Measurements from ENCODE around the gene KIF1C.

DNA sequence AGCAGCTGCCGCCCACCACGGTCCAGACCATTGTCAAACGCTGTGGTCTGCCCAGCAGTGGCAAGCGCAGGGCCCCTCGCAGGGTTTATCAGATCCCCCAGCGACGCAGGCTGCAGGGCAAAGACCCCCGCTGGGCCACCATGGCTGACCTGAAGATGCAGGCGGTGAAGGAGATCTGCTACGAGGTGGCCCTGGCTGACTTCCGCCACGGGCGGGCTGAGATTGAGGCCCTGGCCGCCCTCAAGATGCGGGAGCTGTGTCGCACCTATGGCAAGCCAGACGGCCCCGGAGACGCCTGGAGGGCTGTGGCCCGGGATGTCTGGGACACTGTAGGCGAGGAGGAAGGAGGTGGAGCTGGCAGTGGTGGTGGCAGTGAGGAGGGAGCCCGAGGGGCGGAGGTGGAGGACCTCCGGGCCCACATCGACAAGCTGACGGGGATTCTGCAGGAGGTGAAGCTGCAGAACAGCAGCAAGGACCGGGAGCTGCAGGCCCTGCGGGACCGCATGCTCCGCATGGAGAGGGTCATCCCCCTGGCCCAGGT is 24.5 kb downstream of the KIF1C start:
- TF ChIP-seq, protein P1, sequence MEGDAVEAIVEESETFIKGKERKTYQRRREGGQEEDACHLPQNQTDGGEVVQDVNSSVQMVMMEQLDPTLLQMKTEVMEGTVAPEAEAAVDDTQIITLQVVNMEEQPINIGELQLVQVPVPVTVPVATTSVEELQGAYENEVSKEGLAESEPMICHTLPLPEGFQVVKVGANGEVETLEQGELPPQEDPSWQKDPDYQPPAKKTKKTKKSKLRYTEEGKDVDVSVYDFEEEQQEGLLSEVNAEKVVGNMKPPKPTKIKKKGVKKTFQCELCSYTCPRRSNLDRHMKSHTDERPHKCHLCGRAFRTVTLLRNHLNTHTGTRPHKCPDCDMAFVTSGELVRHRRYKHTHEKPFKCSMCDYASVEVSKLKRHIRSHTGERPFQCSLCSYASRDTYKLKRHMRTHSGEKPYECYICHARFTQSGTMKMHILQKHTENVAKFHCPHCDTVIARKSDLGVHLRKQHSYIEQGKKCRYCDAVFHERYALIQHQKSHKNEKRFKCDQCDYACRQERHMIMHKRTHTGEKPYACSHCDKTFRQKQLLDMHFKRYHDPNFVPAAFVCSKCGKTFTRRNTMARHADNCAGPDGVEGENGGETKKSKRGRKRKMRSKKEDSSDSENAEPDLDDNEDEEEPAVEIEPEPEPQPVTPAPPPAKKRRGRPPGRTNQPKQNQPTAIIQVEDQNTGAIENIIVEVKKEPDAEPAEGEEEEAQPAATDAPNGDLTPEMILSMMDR (IDR thresholded peaks at IDR 0.05; ENCODE audit: insufficient read depth, low read length), result no peak
- TF ChIP-seq, protein P2, sequence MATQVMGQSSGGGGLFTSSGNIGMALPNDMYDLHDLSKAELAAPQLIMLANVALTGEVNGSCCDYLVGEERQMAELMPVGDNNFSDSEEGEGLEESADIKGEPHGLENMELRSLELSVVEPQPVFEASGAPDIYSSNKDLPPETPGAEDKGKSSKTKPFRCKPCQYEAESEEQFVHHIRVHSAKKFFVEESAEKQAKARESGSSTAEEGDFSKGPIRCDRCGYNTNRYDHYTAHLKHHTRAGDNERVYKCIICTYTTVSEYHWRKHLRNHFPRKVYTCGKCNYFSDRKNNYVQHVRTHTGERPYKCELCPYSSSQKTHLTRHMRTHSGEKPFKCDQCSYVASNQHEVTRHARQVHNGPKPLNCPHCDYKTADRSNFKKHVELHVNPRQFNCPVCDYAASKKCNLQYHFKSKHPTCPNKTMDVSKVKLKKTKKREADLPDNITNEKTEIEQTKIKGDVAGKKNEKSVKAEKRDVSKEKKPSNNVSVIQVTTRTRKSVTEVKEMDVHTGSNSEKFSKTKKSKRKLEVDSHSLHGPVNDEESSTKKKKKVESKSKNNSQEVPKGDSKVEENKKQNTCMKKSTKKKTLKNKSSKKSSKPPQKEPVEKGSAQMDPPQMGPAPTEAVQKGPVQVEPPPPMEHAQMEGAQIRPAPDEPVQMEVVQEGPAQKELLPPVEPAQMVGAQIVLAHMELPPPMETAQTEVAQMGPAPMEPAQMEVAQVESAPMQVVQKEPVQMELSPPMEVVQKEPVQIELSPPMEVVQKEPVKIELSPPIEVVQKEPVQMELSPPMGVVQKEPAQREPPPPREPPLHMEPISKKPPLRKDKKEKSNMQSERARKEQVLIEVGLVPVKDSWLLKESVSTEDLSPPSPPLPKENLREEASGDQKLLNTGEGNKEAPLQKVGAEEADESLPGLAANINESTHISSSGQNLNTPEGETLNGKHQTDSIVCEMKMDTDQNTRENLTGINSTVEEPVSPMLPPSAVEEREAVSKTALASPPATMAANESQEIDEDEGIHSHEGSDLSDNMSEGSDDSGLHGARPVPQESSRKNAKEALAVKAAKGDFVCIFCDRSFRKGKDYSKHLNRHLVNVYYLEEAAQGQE (IDR thresholded peaks at IDR 0.05; ENCODE audit: insufficient replicate concordance, low read depth), result no peak
- TF ChIP-seq POLR2AphosphoS5 (IDR thresholded peaks at IDR 0.05; ENCODE audit: low read depth) (no peak), SPI1 (IDR thresholded peaks at IDR 0.05; ENCODE audit: borderline replicate concordance, low read depth) (no peak)

All from HL-60 (cell line).